ENCODE results near the gene UBE3C.
"Not testable (repeated sequence)": the region's sequence is repeated elsewhere in the genome, so short reads cannot be mapped to it uniquely, and the experiment has no call there.

Gene UBE3C

GRCh38 chr7:157138424-157139110 lies at the start of gene UBE3C:
TSS of gene UBE3C (plus strand) at chr7:157138926. CDS start at chr7:157139273, 347 bp downstream.
- H3K4me3 ChIP-seq (ENCODE audit: low read depth, low read length): peak within 1 kb of the TSS; percentile 93
- TF ChIP-seq, protein P1, sequence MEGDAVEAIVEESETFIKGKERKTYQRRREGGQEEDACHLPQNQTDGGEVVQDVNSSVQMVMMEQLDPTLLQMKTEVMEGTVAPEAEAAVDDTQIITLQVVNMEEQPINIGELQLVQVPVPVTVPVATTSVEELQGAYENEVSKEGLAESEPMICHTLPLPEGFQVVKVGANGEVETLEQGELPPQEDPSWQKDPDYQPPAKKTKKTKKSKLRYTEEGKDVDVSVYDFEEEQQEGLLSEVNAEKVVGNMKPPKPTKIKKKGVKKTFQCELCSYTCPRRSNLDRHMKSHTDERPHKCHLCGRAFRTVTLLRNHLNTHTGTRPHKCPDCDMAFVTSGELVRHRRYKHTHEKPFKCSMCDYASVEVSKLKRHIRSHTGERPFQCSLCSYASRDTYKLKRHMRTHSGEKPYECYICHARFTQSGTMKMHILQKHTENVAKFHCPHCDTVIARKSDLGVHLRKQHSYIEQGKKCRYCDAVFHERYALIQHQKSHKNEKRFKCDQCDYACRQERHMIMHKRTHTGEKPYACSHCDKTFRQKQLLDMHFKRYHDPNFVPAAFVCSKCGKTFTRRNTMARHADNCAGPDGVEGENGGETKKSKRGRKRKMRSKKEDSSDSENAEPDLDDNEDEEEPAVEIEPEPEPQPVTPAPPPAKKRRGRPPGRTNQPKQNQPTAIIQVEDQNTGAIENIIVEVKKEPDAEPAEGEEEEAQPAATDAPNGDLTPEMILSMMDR (IDR thresholded peaks at IDR 0.05; ENCODE audit: low read depth, low read length, missing control alignments): peak; percentile 7
- DNase-seq (ENCODE audit: low read depth): peak; percentile 79

DNA sequence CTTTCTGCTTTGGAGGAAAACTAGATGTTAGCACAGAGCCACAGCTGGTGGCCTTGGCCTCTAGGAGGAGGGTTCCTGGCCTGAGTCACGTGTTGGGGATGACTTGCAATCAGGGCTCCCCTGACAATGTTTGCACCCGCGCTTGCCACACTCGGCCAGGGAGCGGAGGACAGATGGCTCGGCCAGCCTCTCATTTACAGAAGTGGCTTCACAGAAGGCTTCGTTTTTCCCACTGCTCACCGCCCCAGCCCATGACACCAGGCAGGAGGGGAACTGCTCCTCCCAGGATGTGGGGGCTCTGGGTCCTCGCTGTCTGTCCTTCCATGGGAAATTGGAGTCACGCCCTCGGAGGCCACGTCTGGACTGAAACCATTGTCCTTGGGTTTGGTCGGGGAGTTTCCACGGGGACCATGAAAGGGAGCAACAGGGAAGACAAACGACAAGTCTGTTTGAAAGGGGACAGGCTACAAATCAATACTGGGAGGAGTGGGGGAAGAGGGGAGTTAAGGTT lies 49.6 kb upstream of the UBE3C start:
- DNase-seq (ENCODE audit: low read depth): no peak
- TF ChIP-seq, protein P1 (IDR thresholded peaks at IDR 0.05; ENCODE audit: low read depth, low read length, missing control alignments): no peak
- H3K4me3 ChIP-seq (ENCODE audit: low read depth, low read length): no peak overlapping the region

- TF ChIP-seq, protein P1 (IDR thresholded peaks at IDR 0.05; ENCODE audit: low read depth, low read length, missing control alignments): no peak
- H3K4me3 ChIP-seq (ENCODE audit: low read depth, low read length): no peak overlapping the region
- DNase-seq (ENCODE audit: low read depth): no peak
Observed at GRCh38 chr7:157090485-157091165, 48.1 kb upstream of the UBE3C start.

DNA sequence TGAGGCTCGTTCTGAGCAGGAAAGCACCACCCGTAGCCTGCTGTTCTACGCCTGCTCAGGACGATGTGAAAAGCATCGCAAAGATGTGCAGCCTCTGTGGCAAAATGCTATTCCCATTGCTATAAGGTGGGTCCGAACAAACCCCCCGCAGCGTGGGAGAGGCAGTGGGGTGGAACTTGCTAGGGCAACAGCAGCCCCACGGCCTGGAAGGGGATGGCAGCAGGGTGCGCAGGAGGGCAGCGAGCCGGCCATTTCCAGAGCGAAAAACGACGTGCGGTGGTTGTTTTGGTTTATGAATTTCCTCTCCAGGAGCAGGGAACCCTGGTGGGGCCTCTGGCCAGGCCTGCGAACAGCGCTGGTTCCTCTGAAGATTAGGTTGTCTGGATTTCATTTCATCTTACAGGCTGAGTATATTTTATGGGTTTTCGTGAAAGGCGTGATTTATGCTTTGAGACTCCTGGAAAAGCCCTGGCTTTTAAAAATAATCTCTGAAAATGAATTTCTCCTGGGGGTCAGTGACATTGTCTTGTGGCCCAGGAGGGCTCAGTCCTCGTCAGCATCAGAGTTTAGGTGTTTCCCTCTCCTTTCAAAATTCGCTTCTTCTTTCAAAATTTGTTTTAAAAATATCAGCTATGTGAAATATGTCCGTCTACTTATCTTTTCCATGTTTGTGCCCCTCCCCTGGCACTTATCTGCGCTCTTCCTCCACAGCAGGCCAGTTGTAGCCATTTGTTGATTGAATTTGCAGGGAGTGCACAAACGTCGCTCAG lies 42.3 kb upstream of the UBE3C start:
- DNase-seq (ENCODE audit: low read depth): no peak
- TF ChIP-seq, protein P1 (IDR thresholded peaks at IDR 0.05; ENCODE audit: low read depth, low read length, missing control alignments): no peak

GRCh38 chr7:157097056-157097329 lies 41.7 kb upstream of the UBE3C start:
- TF ChIP-seq, protein P1 (IDR thresholded peaks at IDR 0.05; ENCODE audit: low read depth, low read length, missing control alignments): no peak
- no peak overlapping the region for H3K4me3 ChIP-seq (ENCODE audit: low read depth, low read length)
- DNase-seq (ENCODE audit: low read depth): no peak

More for the DNA sequence above, 42.3 kb upstream of the UBE3C start:
- no peak overlapping the region for H3K4me3 ChIP-seq (ENCODE audit: low read depth, low read length)

GRCh38 chr7:157097569-157097968 lies 41.2 kb upstream of the UBE3C start:
- DNase-seq (ENCODE audit: low read depth): no peak
- no peak overlapping the region for H3K4me3 ChIP-seq (ENCODE audit: low read depth, low read length)
- TF ChIP-seq, protein P1 (IDR thresholded peaks at IDR 0.05; ENCODE audit: low read depth, low read length, missing control alignments): no peak

- DNase-seq (ENCODE audit: low read depth); H3K4me3 ChIP-seq (ENCODE audit: low read depth, low read length): not testable (repeated sequence)
Observed at GRCh38 chr7:157100005-157100404, 38.7 kb upstream of the UBE3C start.

DNA sequence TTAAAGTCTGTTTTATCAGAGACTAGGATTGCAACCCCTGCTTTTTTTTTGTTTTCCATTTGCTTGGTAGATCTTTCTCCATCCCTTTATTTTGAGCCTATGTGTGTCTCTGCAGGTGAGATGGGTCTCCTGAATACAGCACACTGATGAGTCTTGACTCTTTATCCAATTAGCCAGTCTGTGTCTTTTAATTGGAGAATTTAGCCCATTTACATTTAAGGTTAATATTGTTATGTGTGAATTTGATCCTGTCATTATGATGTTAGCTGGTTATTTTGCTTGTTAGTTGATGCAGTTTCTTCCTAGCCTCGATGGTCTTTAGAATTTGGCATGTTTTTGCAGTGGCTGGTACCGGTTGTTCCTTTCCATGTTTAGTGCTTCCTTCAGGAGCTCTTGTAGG lies 35.1 kb upstream of the UBE3C start:
- not testable (repeated sequence) for DNase-seq (ENCODE audit: low read depth); H3K4me3 ChIP-seq (ENCODE audit: low read depth, low read length)
